Measurements from ENCODE around the gene TH.

TH gene

DNA sequence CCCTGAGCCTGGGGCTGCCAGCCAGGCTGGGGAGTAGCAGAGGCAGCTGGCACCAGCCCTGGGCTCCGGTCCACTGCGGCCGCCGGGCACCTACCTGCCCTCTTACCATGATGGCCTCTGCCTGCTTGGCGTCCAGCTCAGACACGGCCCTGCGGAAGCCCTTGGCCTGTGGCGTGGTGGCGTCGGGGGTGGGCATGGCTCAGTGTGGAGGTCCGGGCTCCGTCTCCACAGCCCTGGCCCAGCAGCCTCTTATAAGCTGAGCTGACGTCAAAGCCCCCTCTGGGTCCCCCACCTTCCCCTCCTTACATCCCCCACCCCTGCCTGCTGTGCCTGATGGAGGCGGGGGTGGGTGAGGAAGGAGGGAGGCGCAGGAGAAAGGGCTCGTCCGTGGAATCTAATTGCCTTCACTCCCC lies at the start of gene TH:
Gene TH (minus strand): TSS at position 225 of the 413 bp plus-strand sequence. CDS start 29 bp downstream, at position 196.
- in situ Hi-C loops (cut with MboI; ENCODE audit: low sequenced_read_pairs): no loop called here

DNA sequence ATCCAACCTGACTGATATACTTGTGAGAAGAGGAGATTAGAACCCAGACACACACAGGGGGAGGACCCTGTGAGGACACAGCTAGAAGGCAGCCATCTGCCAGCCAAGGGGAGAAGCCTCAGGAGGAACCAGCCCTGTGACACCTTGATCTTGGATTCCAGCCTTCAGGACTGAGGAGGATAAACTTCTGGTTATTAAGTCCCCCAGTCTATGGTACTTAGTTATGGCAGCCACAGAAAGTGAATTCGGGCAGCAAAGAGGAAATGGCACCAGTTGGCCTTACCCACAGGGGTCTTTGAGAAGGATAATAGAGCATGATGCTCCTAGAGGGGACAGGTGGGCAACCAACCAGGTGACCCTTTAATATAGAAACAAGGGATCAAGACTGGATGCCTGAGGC lies 49.4 kb upstream of the TH start:
- in situ Hi-C loops (cut with MboI; ENCODE audit: low sequenced_read_pairs): no loop called here

DNA sequence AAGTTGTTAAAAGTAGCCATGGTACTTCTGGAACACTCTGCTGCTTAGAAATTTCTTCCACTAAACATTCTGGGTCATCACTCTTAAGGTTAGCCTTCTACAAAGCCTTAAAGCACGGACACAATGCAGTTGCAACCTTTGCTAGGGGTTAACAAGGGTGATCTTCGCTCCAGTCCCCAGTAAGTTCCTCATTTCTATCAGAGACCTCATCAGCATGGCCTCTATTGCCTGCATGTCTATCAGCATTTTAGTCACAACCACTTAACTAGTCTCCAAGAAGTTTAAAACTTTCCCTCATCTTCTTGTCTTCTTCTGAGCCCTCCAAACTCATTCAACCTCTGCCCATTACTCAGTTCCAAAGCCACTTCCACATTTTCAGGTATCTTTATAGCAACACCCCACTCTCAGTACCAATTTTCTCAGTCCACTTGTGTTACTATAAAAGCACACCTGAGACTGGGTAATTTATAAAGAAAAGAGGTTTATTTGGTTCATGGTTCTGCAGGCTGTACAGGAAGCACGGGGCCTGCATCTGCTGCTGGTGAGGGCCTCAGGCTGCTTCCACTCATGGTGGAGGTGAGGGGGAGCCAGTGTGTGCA lies 48.7 kb upstream of the TH start:
- in situ Hi-C loops (cut with MboI; ENCODE audit: low sequenced_read_pairs): no loop called here

DNA sequence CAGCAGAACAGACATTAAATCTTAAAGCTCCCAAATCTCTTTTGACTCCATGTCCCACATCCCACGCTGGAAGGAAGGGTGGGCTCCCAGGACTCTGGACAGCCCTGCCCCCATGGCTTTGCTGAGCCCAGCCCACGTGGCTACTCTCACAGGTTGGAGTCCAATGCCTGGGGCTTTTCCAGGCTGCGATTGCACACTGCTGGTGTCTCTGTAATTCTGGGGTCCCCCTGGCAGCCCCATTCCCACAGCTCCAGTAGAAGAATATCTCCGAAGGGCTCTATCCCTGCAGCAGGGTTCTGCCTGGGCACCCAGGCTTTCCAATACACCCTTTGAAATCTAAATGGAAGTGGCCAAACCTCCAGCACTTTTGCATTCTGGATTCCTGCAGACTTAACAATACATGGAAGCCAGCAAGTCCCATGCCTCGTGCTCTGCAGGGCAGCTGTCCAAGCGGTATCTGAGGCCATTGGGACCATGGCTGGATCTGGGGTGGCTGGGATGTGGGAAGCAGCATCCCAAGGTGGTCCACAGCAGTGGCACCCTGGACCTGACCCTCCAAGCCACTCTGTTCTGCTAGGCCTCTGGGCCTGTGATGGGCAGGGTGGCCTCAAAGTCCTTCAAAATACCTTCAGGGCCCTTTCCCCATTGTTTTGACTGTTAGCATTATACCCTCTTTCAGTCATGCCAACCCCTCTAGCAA lies 47.9 kb upstream of the TH start:
- in situ Hi-C loops (cut with MboI; ENCODE audit: low sequenced_read_pairs): no loop called here

DNA sequence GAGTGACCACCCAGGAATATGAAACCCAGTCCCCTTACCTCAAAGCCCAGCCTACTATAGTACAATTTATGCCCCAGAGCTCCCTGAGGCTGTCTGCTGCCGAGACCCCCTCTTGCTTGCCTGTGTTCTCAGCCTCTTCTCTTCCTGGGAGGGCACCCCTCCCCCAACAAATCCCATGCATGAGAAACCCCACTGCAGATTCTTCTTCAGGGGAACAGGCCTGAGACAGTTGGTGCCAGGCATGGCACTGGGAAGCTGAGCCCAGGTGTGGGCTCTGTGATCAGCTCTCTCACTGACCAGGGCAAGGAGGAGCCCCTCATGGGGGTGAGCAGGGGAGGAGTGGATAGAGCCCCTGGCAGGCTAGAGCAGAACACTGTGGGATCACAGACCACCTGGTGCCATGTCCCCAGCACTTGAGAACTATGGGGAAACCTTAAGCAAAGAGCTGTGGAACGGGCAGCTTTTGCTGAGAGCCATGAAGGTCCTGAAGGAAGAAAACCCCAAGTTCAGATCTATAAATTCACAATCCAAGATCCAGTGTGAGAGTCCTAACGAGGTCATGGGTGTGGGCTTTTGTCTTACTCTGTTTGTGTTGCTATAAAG lies 46.5 kb upstream of the TH start:
- in situ Hi-C loops (cut with MboI; ENCODE audit: low sequenced_read_pairs): no loop called here

DNA sequence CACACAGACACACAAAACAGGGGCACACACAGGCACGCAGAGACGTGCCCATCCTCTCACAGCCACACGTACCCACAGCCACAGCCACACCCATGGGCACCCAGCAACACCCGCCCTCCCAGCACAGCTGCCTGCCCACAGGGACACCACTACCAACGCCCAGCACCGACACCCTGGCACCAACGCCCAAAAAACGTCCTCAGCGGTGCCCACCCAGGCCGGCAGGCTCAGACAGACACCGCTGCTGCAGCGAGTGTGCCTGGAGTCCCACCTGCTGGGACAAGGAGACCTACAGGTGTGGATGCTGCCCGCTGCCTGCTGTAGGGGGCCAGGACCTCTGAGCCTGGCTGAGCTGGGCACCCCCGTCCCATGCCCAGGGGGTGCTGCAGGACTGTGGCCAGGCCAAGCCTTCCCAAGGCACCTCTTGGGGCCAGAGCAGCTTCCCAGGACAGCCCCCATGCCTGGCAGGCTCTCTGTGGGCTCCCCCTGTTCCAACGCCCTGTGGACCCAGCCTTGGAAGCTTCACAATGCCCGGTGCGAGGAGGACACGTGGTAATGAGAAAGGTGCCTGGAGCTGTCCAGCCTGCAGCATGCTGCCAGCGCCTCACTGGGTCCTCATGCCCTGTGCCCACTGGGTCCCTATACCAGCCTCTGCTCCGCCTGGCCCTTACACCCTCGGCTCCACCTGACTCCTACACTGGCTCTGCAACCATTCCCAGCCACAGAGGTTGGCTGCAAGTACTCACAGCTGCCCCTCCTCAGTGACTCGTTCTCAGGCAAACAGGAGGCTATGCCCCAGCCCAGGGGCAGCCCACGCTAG lies 45.8 kb upstream of the TH start:
- in situ Hi-C loops (cut with MboI; ENCODE audit: low sequenced_read_pairs): no loop called here

DNA sequence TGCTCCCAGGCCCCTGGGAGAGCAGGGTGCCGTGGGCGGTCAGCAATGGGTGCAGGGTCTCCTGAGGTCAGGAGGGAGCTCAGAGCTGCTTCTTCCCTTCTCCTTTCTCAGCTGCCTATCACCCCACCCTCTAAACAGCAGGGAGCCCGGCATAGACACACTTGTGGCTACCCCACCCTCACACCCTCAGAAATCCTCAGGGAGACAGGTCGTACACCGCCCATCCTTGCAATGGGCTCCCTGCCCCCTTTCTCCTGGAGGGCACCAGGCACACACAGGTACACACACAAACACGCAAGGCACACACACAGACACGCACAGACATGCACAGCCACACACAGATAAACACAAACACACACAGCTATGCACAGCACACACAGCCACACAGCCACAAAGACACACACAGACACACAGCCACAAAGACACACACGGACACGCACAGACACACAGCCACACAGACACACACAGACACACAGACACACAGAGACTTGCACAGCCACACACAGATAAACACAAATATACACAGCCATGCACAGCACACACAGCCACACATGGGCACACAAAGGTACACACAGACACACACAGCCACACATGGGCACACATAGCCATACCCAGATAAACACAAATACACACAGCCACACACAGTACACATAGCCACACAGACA lies 44.9 kb upstream of the TH start:
- in situ Hi-C loops (cut with MboI; ENCODE audit: low sequenced_read_pairs): no loop called here

DNA sequence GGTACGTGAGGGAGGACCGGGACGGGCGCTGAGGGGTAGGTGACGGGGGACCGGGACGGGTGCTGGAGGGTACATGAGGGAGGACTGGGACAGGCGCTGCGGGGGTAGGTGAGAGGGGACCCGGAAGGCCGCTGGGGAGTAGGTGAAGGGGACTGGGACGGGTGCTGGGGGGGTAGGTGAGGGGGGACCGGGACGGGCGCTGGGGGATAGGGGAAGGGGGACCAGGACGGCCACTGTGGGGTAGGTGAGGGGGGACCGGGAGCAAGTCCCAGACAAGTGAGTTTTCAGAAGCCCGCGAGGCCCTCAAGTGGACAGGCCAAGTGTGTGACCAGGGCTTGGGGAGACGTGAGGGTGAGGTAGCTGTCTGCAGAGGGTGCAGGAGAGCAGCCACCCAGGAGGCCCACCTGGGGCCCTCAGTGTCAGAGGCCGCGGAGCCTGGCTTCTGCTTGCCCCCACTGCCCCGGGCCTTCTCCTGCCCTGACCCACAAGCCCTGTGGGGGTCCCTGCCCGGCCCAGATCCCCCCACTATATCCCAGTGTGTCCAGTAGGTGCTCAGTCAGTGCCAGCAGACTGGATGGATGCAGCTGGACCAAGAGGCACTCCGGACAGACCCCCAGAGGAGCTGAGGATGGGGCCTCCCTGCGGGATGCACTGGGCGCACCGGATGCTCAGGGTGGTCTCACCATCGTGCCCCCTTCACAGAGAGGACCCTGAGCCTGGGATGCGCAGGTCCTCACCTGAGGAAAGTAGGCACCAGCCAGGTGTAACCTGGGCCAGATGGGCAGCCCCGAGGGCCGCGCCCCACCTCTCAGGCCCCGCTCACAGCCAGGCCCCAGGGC lies 44.2 kb upstream of the TH start:
- in situ Hi-C loops (cut with MboI; ENCODE audit: low sequenced_read_pairs): no loop called here

DNA sequence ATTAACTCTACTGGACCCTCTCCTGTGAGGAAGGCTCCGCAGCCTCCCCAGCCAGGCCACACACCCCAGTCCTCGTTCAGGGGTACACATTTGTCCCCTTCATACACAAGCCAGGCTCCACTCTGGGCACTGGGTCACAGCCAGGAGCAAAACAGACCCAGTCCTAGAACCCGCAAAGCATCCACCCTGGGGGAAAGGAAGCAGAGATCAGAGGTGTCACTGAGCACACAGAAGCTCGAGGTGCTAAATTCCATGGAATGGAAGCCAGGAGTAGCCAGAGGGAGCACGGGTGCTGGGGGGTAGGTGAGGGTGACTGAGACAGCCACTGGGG lies 43.6 kb upstream of the TH start:
- in situ Hi-C loops (cut with MboI; ENCODE audit: low sequenced_read_pairs): no loop called here

DNA sequence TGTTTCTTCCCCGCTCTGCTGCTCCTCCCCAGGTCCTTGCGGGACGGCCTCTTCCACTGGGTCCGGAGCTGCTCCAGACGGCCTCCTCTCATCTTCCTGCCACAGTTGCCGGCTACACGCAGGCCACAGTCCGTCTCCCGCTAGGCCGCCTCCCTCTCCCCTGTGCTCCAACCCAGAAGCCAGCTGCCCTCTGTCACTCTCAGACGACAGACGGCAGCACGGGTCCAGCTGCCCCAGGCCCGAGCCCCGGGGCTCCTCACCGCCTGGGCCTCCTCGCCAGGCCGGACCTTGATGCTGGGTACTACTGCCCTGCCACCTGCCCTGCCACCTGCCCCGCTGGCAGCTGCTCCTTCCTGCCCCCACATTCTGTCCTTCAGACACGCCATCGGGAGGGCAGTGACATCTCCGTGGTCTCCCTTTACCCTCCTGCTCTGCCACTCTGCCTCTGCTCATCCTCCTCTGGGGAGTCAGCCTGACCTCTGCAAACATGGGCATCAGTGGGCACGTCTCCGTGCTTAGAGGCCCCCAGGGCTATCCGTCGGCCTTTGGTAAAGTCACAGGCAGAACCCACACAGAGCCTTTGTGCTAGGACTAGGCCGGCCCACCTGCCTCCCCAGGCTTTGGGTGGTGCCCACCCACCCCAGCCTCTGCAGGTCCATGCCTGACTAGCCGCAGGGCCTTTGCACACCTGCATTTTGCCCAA lies 43.1 kb upstream of the TH start:
- in situ Hi-C loops (cut with MboI; ENCODE audit: low sequenced_read_pairs): no loop called here

DNA sequence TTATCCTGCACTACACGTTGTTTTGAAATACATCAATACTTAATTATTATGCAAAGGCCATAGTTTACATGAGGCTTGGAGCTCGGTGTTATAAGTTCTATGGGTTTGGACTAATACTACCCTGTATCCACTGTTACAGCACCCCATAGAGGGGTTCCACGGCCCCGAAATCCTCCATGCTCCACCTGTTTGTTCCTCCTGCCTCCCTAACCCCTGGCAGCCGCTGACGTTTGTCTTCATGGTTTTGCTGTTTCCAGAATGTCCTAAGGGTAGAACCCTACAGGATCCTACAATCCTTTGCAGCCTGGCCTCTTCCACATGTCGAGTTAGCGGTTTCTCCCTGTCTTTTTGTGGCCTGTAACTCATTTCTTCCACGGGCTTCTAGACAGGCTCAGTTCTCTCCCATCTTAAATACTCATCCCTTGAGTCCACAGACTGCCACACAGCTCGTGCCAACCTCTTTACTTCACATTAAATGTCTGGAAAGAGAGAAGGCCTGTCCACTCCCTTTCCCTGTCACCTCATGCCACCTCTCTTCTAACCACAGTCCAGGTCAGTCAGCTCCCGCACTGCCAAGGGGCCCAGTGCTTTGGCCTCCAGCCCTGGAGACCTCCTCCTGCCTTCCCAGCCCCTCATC lies 42.4 kb upstream of the TH start:
- in situ Hi-C loops (cut with MboI; ENCODE audit: low sequenced_read_pairs): no loop called here

DNA sequence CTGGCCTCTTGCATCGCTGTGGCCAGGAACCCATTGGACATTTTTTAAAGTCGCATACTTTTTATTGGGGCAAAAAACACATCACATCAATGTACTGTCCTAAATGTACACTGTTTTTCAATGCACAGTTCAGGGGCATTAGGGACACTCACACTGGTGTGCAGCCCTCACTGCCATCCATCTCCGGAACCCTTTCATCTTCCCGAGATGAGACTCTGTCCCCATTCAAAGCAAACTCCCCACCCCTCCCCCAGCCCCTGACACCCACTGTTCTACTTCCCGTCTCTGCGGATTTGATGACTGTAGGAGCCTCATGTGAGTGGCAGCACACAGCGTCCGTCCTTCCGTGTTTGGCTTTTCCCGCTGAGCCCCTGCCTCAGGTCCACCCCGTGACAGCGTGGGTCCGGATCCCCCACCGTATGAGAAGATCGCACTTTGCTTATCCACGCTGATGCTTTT lies 41.8 kb upstream of the TH start:
- in situ Hi-C loops (cut with MboI; ENCODE audit: low sequenced_read_pairs): no loop called here

DNA sequence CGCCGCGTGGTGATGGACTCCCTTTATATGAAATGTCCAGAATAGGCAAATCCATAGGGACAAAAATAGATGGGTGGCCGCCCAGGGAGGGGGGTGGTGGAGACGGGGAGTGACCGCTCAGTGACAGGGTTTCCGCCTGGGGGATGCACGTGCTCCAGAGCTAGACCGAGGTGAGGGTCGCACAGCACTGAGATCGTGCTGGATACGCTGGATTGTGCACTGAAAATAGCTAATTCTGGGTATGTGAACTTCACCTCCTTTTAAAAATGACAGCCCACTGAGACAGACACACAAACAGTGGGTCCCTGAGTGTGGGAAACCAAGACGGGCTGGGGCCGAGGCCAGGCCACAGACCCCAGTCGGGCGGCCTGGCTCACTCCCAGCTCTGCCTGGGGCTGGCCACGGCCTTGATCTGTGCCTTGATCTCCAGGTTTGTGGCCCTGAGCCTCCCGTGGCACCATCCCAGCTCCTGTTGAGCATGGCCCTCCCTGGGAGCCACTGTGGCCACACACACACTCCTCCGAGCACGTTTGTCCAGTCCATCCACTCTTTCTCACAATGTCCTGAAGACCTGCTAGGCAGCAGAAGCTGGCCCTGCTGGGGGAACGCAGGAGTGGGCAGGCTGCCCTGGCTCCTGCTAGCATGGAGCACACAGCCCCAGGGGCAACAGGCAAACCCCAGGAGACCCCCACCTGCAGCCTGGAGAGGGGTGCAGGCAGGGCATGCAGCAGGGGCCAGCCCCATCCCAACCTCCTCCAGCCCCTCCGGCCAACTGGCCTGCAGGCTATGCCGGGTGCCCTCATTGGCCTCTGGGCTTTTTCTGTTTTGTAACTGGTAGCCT lies 41.0 kb upstream of the TH start:
- in situ Hi-C loops (cut with MboI; ENCODE audit: low sequenced_read_pairs): no loop called here

DNA sequence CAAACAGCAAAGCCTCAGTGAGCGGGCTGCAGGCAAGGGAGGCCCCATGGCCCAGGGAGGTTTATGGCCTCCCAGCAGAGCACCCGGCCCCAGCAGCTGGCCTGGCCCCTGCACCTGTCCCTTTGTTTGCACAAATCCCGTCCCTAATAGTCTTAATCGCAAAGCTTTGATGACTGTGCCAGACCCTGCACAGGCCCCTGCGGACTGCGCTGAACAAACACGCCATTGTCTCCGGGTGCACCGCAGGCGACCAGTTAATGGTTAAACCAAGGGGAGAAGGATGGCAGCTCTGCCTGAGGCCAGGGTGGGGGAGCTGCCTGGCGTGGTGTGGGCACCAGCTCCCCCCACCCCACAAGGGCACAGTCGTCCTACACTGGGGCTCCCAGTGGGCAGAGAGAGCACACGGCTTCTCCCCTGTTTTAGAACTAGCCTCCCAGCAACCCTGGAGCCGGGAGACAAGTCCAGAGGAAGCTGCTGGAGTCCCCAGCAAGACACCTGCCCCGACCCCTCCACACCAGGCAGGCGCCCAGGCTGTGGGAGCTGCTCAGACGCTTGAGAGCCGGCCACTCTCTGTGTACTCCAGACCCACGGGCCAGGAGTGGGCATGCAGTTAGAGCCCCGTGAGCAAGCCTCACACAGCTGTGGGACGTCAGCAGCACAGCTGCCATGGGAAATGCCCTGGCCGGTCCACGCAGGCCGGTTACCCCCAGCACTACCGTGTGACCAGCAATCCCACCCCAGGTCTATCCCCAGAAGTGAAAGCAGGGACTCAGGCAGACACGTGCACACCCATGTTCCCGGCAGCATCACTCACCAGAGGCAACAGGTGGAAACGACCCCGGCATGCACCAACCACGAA lies 39.7 kb upstream of the TH start:
- in situ Hi-C loops (cut with MboI; ENCODE audit: low sequenced_read_pairs): no loop called here

DNA sequence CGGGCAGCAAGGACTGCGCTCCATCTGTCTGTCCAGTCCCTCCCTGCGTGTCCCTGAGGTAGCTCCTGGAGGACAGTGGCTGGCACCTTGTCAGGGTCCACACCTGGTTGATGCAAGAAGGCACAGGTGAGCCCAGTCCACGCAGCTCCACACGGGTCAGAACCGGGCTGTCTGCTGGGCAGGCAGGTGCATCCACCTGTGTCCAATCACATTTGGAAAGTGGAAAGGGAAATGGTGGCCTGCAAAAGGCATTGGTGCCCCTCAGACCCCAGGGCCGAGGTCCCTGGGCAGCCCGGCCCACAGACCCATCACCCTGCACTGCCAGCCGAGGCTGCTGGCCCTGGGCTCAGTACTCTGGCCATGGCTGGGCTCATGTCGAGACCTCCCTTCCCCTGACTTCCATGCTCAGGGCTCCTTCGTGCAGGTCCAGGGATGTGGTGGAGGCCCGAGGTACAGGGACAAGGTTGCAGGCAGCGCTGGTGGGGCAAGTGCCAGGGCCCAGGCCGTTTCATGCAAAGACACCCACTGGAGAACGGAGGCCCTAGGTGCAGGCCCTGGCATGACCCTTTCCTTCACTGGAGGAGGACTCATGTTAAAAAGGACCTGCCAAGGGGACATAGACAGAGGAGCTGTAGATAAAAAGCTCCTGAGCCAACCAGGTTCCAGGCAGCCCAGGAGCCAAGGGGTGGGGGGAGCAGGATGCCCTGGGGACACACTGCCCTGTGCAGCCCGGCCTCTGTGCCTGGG lies 38.9 kb upstream of the TH start:
- in situ Hi-C loops (cut with MboI; ENCODE audit: low sequenced_read_pairs): no loop called here

DNA sequence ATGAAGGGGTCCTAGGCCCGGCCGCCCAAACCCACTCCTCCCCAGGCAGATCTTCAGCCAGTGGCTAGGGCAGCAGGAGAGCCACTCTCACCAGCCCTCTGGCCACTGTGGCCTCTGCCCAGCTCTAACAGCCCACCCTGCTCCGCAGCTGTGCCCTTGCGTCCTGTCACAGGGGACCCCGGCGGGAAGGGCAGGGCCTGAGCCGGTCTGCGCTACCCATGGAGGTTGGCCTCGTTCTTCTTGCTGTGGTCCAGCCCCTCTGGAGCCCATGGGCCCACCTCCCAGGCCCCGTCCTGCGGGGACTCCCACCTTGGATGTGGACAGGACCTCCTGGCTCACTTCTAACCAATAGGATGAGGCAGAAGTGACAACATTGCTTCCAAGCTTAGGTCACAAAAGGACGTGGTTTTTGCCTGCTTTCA lies 38.3 kb upstream of the TH start:
- in situ Hi-C loops (cut with MboI; ENCODE audit: low sequenced_read_pairs): no loop called here

DNA sequence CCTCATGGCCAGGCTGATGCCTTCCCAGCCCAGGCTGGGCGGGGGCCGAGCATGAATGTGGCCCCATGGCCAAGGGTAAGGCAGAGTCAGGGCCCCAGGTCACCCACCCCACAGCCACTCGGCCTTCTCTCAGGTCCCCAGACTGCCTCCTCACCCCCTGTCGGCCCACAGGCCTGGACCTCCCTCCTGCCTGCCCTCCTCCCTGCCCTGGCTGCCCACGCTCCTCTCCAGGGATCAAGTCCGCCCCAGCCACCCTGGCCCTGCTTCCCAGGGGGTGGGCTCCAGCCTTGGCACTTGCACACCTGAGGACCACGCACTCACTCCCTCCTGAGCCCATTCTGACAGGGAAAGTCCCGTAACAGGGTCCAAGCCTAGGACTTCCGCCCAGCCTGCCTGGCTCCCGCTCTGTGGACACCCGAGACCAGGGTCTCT lies 37.8 kb upstream of the TH start:
- in situ Hi-C loops (cut with MboI; ENCODE audit: low sequenced_read_pairs): no loop called here

Data from HL-60/S4 treated with phorbol 12-myristate 13-acetate at 8.2 ng/mL for 4 days and 3 days (cell line).